AG10803 (cell line): ENCODE results near the gene UNC5C.

Source experiments
- DNase-seq: peaks from one replicate; pipeline ENCODE4 v3.0.0; 2010; ENCODE audit warnings: low read depth
- H3K4me3 ChIP-seq: 2 replicates; pipeline ENCODE4 v1.5.1; 2011; ENCODE audit warnings: mild to moderate bottlenecking, low read length, control low read depth
- TF ChIP-seq, protein P1 (sequence below): conservative IDR thresholded peaks from 2 replicates; pipeline ENCODE4 v1.5.1; 2011; ENCODE audit warnings: mild to moderate bottlenecking, low read length, control low read depth, inconsistent platforms

UNC5C gene

GRCh38 chr4:95410387-95410977, 138.3 kb downstream of the UNC5C start:
- no peak overlapping the region for H3K4me3 ChIP-seq
- TF ChIP-seq, protein P1, sequence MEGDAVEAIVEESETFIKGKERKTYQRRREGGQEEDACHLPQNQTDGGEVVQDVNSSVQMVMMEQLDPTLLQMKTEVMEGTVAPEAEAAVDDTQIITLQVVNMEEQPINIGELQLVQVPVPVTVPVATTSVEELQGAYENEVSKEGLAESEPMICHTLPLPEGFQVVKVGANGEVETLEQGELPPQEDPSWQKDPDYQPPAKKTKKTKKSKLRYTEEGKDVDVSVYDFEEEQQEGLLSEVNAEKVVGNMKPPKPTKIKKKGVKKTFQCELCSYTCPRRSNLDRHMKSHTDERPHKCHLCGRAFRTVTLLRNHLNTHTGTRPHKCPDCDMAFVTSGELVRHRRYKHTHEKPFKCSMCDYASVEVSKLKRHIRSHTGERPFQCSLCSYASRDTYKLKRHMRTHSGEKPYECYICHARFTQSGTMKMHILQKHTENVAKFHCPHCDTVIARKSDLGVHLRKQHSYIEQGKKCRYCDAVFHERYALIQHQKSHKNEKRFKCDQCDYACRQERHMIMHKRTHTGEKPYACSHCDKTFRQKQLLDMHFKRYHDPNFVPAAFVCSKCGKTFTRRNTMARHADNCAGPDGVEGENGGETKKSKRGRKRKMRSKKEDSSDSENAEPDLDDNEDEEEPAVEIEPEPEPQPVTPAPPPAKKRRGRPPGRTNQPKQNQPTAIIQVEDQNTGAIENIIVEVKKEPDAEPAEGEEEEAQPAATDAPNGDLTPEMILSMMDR = no peak
- no peak for DNase-seq

GRCh38 chr4:95409750-95410149, 139.0 kb downstream of the UNC5C start:
- no peak for DNase-seq
- TF ChIP-seq, protein P1 = no peak

DNA sequence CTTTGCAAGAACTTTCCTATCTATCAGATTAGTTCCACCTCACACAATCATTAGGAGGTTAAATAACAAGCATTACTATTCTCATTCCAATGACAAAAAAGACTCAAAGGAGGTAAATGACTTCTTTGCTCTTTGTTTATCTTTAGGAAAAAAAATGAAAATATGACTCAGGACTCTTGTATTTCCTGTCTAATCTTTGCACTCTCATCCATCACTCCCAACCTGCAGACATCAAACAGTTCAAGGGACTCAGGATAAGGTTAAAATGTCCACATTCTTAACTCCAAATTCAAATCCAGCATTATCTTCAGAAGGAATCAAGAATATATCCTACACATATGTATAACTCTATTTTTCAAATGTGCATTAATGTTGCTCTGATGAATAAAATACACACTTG, 139.6 kb downstream of the UNC5C start:
- H3K4me3 ChIP-seq = no peak overlapping the region
- no peak for DNase-seq
- TF ChIP-seq, protein P1 = no peak

More at GRCh38 chr4:95409750-95410149, 139.0 kb downstream of the UNC5C start:
- no peak overlapping the region for H3K4me3 ChIP-seq

DNA sequence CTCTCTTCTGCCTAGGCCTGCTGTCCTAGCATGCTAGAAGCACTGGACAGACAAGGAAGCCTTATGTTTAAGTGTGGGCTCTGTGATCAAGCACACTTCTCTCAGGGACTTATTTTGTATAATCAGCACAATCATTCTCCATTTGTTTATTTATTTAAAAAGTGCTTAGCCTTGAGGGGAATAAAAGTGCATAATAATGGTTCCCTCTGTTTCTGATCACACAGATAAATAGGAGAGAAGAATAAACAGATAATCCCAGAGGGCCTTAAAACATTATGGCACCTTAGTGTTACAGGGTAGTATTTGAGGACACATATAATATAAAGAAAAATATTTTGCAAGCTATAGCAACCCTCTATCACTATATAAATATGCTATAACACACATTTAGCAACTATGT, 146.5 kb downstream of the UNC5C start:
- H3K4me3 ChIP-seq = no peak overlapping the region
- TF ChIP-seq, protein P1 = no peak
- no peak for DNase-seq

- no peak overlapping the region for H3K4me3 ChIP-seq
- DNase-seq = no peak
- TF ChIP-seq, protein P1 = no peak
Observed at GRCh38 chr4:95398217-95398616, 150.6 kb downstream of the UNC5C start.

DNA sequence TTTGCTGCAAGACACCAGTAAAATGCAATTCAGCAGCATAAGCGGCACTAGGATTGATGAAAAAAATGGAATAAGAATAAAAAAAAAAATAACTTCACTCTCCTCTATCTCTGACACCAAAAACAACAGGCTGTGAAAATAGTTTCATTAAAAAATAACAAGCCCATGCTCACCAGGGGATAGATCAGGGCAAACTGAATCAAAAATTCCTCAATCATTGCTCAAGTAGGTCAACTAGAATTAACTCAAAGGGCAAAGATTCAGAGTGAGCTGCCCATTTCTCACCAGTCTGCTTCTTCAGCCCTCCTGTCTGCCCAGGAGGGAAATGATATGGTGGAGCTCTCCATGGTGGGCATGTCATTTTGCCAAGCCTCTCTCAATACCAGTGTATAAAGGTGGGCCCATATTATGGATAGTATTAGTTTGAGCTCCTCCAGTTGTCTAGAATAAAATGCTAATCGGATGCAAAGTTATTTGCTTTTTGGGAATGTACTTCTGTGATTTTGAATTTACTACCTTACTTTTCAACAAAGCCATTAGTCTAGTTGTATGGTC, 153.9 kb downstream of the UNC5C start:
- no peak overlapping the region for H3K4me3 ChIP-seq
- no peak for DNase-seq

DNA sequence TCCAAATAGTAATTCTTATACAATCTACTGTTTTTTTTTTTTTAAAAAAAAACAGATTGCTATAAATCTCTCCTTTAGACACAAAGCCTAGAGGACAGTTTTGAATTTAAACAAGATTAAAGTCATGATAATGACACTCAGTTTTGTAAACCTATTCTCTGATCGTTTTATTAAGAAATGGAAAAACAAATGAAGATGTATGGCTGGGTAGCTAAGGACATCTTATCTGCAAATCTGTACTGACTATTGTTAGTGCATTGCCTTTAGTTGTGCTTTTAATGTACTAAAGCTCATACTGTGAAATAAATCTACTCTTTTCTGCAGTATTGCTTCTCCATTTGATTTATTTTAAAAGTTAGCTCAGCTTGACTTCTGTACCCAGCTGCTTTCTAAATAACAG, 155.0 kb downstream of the UNC5C start:
- TF ChIP-seq, protein P1 = no peak
- DNase-seq = no peak
- no peak overlapping the region for H3K4me3 ChIP-seq

More for the DNA sequence above, 153.9 kb downstream of the UNC5C start:
- TF ChIP-seq, protein P1 = no peak
